GM19238 (cell line): Measurements from ENCODE around the gene CFAP74.
"Not testable (repeated sequence)": the region's sequence is repeated elsewhere in the genome, so short reads cannot be mapped to it uniquely, and the experiment has no call there.

Source experiments
- DNase-seq: peaks from one replicate; pipeline ENCODE4 v3.0.0; 2011; ENCODE audit warnings: low spot score; ENCODE audit not compliant: insufficient read length

Gene CFAP74

DNA sequence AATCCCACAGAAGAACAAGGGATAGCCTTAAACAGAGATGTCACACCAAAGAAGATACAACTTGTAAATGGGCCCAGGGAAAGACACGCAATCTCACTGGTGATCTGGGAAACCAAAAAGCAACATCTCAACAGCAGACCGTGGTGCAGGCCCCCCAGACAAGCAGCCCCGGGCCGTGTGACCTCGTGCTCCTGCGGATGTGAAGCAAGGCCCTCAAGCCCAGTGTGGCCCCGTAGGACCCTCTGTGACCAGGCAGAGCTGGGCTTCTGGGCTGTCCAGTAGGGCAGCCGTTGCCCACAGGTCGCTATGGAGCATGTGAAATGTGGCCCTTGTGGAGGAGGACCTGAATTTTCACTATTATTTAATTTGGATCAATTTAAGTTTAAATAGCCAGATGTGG lies 49.6 kb downstream of the CFAP74 start:
- no peak for DNase-seq

DNA sequence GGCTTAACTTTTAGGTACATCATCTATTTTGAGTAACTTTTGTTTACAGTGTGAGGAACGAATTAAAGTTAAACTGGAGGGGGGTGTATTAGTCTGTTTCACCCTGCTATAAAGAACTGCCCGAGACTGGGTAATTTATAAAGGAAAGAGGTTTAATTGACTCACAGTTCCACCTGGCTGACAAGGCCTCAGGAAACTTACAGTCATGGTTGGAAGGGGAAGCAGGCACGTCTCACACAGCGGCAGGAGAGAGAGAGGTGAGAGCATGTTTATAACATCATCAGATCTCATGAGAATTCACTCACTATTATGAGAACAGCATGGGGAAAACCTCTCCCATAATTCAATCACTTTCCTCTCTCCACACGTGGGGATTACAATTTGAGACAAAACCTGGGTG lies 52.6 kb downstream of the CFAP74 start:
- no peak for DNase-seq

DNA sequence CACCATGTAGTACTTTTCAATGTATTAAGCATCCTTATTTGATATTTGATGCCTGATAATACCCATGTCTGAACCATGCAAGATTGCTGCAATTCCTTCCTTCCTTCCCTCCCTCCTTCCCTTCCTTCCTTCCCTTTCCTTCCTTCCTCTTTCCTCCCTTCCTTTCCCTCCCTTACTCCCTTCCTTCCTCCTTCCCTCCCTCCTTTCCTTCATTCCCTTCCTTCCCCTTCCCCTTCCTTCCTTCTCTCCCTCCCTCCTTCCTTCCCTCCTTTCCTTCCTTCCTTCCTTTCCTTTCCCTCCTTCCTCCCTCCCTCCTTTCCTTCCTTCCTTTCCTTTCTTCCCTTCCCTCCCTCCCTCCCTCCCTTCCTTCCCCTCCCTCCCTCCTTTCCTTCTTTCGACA lies 54.8 kb downstream of the CFAP74 start:
- no peak for DNase-seq

DNA sequence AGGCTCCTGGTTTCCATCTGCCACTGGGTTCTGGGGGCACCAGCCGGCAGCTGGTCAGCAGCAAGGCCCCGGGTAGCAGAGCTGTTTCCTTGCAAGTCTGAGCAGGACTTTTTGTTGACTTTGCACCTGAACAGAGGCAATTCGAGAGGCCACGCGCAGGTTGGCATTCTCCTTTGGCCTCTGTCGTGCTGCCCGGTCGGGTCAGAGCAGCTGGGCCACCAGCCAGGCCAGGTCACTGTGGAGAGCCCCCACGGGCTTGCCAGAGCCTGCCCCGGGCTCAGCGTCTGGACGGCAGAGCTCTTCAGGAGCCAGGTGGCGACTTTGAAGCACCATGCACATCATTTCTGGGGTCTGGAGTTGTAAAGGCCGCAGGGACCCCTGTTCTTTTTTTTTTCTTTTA lies 56.1 kb downstream of the CFAP74 start:
- no peak for DNase-seq

DNA sequence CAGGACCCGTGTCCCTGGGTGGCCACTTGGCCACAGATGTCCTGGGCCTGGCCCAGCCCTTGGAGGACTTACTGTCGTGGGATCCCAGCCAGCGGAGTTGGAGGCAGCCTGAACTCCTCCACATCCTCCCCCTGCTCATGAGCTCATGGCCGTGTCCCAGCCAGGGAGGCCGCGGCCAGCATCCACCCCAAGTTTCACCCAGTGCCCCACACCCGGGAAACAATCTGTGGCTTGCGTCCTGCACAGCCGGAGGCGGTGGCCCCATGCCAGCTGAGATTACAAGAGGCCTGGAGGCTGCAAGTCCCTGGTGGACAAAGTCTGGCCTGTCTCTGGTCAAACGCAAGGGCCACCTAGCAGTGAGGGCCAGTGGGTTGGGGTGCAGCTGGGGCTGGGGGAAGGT lies 57.0 kb downstream of the CFAP74 start:
- no peak for DNase-seq

DNA sequence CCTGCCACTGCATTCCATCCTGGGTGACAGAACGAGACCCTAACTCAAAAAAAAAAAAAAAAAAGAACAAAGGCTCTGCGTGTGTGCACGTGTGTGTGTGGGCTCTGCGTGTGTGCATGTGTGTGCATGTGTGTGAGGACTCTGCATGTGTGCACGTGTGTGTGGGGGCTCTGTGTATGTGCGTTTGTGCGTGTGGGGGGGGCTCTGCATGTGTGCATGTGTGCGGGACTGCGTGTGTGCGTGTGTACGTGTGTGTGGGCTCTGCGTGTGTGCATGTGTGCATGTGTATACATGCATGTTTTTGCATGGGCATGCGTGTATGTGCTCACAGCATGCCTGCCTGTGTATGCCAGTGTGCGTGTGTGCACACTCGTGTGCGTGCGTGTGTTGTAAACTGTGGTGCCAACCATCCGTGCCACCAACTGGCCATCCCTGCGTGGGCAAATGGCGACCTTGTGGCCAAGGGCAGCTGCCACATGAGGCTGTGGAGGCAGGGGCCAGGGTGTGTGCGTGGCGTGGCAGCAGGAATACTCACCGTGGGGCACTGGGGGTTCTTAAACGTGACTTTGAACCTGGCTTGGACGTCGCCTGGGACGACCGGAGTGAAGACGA lies 57.7 kb downstream of the CFAP74 start:
- no peak for DNase-seq

DNA sequence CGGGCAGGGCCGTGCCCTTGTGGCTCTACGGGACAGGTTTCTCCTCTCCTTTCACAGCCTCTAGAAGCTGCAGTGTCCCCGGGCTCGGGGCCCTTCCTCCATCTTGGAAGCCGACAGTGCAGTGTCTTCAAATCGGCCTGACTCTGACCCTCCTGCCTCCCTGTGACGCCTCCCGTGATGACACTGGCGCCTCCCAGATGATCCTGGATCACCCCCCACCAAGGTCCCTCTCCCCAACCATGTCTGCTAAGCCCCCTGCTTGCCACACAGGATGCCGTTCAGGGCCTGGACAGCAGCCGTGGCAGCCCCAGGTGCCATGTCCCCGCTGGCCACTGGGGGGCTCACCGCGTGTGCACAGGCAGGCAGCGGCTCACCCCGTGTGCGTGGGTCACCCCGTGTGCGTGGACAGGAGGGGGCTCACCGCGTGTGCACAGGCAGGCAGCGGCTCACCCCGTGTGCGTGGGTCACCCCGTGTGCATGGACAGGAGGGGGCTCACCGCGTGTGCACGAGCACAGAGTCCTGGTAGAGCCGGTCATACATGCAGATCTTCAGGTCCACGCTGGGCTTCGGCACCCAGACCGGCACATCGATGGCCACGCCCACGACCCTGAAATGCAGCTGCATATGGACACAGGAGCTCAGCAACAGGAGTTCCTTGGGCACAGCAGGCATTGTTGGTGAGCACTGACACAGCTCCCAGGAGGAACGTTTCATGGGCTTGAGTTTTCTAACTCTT lies 59.6 kb downstream of the CFAP74 start:
- DNase-seq: peak; percentile 46

DNA sequence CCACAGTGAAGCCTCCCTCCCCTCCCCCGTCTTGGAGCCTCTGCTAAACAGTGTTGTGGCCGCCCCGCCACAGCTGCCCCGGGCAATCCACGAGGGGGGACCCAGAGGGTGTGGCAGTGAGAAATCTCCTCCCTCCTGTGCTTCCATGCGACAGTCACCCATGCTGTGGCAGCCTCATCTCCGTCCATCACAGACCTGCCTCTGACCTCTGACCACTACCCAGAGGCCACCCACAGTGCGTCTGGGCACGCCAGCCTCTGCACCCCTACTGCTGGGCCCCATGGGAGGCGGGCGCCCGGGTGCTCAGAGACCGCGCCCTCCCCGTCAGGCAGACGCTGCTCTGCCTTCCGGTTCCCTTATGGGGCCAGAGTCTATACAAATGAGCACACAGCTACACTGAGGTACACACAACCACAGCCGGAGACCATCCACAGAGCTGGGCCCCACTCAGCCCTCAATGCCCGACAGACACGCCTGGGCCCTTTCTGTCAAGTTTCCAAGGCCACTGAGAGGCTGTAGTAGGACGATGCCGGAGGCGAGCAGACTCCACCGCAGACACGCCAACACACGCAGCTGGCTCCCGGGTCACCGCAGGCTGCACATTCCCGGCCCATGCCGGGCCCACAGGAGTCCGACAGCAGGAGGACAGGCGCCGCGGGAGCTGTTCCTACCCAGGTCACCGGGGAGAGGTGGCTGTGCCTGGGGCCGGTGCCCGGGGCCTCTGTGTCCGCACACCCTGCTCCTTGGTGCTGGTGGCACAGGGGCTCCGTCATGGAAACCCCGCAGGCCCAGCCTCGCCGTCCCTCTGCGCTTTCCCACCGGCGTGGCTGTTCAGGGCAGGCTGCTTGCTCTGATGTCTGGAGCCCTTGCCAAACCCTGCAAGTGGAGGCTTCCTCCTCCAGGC lies 60.6 kb downstream of the CFAP74 start:
- DNase-seq: no peak

DNA sequence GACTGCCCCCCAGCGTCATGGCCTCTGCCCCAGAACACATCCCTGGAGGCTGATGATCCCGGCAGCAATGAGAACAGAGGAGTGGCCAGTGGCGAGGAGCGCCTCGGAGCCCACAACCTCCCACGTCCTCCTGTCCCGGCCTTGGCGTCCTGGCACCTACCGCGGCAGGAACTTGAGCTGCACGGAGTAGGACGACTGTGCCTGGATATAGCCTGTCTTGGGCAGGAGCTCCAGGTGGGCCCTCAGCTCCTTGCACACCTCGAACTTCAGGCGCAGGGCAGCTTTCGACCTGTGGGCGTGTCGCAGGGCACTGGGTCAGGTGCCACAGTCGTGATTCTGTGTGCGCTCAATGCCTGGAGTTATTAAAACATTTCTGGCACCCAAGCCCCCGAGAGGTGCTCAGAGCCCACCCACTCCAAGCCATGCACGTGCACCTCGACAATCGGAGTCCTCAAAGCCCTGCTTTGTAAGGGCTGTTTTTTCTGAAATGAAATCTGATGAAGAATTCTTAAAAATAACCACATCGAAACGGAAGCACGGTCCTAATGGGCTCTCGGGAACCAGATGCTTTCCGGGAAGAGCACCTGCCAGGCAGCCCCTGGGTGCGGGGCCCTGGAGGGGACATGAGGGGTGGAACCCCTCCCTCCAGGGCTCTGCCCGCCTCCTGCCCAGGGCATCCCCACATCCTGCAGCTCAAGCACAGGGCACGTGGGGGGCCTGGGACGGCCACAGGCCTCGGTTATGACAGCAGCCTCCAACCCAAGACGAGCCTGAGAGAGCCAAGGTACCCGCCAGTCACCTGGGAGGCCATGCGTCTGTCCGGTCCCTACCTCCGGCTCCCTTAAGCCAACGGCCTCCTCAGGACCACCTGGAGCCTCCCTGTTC lies 61.5 kb downstream of the CFAP74 start:
- no peak for DNase-seq

DNA sequence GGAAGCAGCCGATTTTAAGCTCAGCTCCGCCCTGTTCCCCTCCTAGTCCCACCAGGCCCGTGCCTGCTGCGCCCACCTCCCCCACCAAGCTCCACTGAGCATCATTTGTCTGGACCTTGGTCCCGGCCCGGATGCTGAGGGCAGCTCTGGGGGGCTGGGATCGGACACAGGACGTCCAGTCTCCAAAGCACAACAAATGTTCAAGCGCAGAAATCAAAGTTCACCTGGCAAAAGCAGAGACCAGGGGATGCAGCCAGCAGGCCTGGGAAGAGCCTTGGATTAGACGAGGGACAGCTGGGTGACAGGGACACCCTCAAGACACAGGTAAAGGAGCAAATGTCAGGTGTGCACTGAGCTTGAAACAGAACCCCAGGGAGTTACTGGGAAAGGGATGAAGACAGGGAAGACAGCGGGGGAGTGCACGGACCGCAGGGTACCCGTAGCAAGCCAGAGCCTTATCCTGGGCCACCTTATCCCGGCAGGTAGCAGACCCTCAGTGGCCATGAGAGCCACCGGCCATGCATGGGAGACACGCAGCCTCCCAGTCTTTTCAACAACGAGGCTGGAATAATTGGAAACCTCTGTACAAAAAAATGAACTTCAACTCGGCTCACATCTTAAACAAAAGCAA lies 62.3 kb downstream of the CFAP74 start:
- no peak for DNase-seq

DNA sequence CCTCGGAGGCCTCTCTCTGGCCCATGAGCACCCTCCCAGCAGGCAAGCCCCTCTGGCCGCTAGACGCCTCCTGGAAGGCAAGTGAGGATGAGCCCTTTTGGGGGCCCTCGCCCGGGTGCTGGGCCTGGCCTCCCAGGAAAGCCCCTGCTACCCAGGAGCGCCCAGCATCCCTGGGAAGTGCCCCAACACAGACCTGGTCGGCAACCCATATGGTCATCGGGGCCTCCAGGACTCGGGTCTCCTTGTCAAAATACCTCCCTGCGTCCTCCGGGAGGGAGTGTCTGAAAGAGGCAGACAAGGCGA lies 63.5 kb downstream of the CFAP74 start:
- DNase-seq: no peak

DNA sequence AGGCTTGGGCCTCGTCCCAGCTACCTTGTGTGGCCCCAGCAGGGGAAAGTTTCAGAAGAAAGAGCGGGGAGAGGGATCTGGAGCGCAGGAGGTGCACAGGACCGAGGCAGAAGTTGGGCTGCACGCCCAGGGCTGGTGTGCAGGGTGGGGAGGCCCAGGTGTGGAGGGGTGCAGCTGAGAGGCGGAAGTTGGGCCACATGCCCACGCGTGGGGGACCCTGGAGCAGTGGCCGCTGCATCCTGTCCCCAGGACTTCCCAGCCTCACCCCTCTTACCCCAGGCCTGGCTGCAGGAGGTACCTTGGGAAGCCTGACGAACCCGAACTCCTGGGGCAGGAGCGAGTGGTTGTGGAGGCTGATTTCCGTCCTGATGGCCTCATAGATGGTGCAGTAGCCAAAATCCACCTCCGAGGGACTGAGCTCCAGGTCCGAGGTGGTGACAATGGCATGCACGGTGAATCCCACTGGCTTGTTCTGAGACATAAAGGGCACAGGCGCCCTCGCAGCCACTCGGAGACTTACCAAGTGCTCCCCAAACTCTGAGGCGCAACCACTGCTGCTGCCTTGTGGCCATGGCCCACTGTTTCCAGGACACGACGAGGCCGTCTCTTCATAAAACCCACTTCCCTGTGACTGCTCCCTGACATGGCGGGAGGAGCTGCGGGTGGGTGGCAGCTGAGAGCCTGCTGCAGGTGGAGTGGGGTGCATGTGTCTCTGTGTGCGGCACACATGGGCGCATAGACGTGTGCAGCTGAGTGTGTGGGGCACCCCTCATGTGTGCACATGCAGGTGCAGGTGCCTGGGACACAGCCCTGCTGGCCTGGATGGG lies 64.1 kb downstream of the CFAP74 start:
- DNase-seq: no peak

DNA sequence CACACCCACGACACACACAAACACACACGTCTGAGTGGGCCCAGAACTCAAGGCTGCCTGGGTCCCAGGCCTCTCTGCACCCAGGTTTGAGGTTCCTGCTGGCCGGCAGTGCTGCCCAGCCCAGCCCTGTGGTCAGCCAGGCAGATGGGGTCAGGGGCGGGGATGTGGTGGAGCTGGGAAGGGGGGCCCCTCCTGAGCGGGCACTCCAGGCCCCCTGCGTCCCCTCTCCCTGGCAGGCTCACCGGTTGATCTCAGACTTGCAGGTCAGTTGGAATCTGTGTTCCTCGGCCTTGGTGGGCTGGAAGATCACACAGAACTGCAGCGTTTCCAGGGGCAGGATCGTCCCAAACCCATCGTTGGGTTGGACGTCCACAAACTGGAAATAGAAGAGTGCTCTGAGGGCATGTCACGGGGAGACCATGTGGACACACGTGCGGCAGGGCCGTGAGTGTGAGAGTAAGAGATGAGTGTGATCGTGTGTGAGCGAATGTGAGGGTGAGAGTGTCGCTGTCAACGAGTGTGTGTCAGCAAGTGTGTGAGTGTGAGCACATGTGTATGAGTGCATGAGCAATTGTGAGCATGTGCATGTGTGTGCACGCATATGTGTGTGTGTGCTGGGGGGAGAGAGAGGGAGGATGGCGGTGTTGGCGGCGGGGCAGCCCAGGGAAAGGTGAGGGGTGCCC lies 64.8 kb downstream of the CFAP74 start:
- no peak for DNase-seq

DNA sequence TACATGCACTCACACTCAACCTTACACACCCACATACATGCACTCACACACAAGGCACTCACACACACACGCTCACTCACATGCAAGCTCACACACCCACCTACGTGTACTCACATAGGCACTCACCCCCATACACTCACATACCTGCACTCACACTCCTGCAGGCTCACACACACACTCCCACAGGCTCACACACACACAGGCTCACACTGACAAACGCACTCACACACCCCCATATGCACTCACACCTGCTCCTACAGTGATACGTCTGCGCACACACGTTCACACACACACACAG lies 65.4 kb downstream of the CFAP74 start:
- no peak for DNase-seq

DNA sequence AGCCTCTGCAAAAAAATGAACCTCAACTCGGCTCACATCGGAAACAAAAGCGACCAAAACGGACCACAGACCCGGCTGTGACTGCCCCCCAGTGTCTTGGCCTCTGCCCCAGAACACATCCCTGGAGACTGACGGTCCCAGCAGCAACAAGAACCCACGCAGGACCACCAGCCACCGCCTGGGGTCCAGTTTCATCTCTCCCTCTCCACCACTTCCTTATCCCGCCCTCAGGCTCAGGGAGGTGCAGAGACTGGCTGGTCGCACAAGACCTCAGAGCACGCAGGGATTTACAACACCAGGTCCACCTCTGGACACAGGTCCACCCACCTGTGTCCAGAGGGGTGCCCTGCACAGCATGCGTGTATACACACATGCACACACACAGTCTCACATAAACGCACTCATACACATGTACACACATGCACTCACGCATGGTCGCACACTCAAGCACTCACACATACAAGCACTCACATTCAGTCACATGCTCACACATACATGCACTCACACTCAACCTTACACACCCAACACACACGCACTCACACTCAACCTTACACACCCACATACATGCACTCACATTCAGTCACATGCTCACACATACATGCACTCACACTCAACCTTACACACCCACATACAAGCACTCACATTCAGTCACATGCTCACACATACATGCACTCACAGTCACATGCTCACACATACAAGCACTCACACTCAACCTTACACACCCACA lies 65.9 kb downstream of the CFAP74 start:
- DNase-seq: no peak

DNA sequence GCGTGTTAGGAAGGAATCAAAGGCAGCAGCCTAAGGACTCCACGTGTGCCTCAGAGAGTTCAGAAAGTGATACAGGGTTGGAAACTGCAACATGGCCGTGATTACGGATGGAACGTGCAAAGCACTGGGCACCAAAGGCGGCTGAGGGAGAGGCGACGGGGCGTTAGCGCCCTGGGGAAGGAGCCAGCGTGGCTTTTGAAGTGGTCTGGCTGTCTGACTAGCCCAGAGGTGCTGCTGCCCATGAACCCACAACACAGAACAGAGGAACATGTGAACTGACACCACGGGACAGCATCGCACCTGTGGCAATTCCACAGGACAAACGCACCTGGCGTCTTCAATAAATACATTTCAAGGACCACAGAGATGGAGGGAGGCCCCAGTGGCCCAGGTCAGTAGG lies 66.5 kb downstream of the CFAP74 start:
- no peak for DNase-seq

DNA sequence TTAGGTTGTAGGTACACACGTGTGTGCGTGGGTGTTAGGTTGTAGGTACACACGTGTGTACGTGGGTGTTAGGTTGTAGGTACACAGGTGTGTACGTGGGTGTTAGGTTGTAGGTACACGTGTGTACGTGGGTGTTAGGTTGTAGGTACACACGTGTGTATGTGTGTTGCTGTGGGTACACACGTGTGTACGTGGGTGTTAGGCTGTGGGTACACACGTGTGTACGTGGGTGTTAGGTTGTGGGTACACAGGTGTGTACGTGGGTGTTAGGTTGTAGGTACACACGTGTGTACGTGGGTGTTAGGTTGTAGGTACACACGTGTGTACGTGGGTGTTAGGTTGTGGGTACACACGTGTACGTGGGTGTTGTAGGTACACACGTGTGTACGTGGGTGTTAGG lies 68.7 kb downstream of the CFAP74 start:
- not testable (repeated sequence) for DNase-seq

DNA sequence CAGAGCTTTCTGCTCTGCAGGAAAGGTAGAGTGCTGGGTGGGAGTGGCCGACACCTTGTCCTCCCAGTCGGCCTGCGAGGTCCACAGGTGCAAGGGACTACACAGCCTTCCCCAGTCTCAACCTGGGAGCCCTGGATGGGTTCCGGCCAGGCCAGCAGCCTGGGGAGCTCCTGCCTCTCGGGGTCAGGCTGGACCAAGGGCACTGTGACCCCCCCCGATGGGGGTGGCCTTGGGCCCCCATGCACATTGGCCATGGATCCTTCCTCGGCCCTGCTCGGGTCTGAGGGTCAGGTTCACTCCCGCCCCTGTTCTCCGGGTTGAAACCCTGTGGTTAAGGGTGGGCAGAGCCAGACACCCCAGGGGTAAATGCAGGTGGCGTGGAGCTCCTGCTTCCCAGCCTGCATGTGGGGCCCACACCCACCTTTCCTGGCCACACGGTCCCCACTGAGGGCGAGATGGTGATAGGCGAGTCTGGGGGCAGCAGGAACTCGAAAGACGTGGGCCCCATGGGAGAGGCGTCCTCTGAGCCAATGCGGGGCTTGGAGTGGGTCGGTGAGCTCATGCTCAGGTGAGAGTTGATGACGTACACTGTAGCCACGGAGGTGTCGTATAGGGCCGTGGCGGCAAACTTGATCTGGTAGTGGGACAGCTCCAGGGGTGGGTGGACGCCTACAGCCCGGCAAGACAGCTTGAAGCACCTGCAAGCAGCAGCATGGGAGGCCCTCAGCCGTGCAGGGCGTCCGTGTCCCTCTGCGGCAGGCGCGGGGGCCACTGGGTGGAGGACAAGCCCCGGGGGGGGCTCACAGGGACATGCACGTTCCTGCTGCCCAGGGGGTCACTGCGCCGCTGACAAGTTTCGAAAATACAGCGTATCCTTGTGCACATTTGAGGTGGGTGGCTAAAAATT lies 73.7 kb downstream of the CFAP74 start:
- DNase-seq: no peak
